ENCODE data around the gene HTN3.
"Not testable (repeated sequence)": the region's sequence is repeated elsewhere in the genome, so short reads cannot be mapped to it uniquely, and the experiment has no call there.

The HTN3 gene
- total RNA-seq, result 0 reads per million in 3 donors

DNA sequence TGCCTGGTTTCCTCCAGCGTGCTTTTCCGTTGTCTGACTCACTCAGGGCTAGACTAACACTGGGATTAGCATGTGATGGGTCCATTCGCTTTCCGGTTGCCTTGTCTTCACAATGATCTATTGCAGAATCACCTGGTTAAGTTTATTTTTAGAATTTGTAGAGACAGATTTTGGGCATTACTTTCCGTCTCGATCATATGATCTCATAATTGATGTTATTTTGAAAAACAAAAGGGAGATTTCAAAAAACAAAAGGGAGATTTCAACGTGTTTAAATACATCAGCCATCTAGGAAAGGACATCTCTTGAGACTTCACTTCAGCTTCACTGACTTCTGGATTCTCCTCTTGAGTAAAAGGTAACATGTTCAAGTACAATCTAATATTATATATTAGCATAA lies at the start of gene HTN3:
Gene HTN3 (plus strand): TSS at position 301 of the 400 bp plus-strand sequence. CDS start 2,282 bp downstream, outside the sequence.
- H3K4me1 ChIP-seq (ENCODE audit: control insufficient read depth, insufficient read depth, low read length, poor library complexity, severe bottlenecking); H3K27me3 ChIP-seq (replicated peaks; ENCODE audit: control insufficient read depth, insufficient read depth, low read length, poor library complexity, severe bottlenecking); H3K36me3 ChIP-seq (ENCODE audit: control insufficient read depth, insufficient read depth, low read length); DNase-seq; H3K27ac ChIP-seq (ENCODE audit: insufficient read depth, low read length, poor library complexity, severe bottlenecking); H3K4me3 ChIP-seq (ENCODE audit: insufficient read depth, low read depth, low read length, poor library complexity, severe bottlenecking); H3K9me3 ChIP-seq (ENCODE audit: control insufficient read depth, low read length): not testable (repeated sequence)

DNA sequence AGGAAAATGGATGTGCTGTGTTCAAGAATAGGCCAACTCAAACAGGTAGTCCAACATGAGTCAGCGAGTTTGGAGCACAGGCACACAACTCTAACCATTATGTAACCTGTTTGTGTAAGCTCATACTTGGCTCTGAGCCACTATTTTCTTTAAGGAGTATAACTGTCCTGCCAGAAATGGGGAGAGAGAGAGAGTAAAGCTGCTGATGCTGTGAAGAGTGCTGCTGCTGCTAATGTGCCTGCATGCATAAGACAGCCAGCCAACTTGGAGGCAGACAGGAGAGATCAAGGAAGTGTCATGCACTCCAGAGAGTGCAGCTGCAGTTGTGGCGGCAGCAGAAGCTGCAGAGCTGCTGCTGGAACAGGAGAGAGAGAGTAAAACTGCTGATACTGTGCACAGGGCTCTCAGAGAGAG lies 44.2 kb upstream of the HTN3 start:
- Histone ChIP-seq H3K4me1 (ENCODE audit: control insufficient read depth, insufficient read depth, low read length, poor library complexity, severe bottlenecking) (no peaks in the 10 kb centered on the region), H3K27me3 (replicated peaks; ENCODE audit: control insufficient read depth, insufficient read depth, low read length, poor library complexity, severe bottlenecking) (no peaks in the 10 kb centered on the region), H3K4me3 (ENCODE audit: insufficient read depth, low read depth, low read length, poor library complexity, severe bottlenecking) (no peak overlapping the region), H3K27ac (ENCODE audit: insufficient read depth, low read length, poor library complexity, severe bottlenecking) (no peak overlapping the region), H3K9me3 (ENCODE audit: control insufficient read depth, low read length) (no peaks in the 10 kb centered on the region), H3K36me3 (ENCODE audit: control insufficient read depth, insufficient read depth, low read length) (no peaks in the 10 kb centered on the region)
- no peak for DNase-seq

DNA sequence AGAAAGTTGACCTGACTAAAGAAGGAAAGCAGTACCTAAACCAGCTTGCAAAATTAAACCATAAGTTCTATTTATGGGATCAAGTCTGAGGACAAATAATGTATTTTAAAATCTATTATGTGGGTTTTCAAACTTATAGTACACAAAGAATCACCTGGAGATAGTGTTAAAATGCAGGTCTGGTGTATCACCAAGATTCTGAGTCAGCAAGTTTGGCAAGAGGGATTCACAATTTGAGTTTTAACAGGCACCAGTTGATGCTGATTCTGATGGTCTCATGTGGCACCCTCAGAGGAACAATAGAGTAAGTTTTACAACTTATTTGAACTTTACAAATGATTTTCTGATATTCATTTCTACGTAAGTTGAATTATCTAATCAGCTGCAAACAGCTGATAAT lies 41.6 kb upstream of the HTN3 start:
- Histone ChIP-seq H3K27ac (ENCODE audit: insufficient read depth, low read length, poor library complexity, severe bottlenecking) (no peak overlapping the region), H3K36me3 (ENCODE audit: control insufficient read depth, insufficient read depth, low read length) (no peaks in the 10 kb centered on the region), H3K27me3 (replicated peaks; ENCODE audit: control insufficient read depth, insufficient read depth, low read length, poor library complexity, severe bottlenecking) (no peaks in the 10 kb centered on the region), H3K9me3 (ENCODE audit: control insufficient read depth, low read length) (no peaks in the 10 kb centered on the region), H3K4me3 (ENCODE audit: insufficient read depth, low read depth, low read length, poor library complexity, severe bottlenecking) (no peak overlapping the region), H3K4me1 (ENCODE audit: control insufficient read depth, insufficient read depth, low read length, poor library complexity, severe bottlenecking) (no peaks in the 10 kb centered on the region)
- DNase-seq, result no peak

DNA sequence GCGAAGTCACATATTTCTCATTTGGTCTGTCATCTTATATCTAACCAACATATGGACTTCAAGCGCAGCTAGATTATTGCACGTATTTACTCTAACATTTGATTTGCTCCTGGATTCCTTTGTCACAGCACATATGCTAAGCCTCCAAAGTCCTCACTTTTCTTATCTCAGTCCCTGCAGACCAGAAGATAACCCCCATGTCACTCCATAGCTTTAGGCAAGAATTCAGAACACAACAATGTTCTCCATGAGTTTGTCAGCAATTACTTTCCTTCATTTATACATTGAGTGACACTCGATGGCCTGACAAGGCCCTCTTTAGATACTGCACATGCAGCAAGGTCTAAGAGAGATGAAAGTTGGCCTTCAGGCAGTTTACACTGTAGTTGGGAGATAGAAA lies 37.2 kb upstream of the HTN3 start:
- Histone ChIP-seq H3K36me3 (ENCODE audit: control insufficient read depth, insufficient read depth, low read length) (no peaks in the 10 kb centered on the region), H3K27me3 (replicated peaks; ENCODE audit: control insufficient read depth, insufficient read depth, low read length, poor library complexity, severe bottlenecking) (no peaks in the 10 kb centered on the region), H3K27ac (ENCODE audit: insufficient read depth, low read length, poor library complexity, severe bottlenecking) (no peak overlapping the region), H3K9me3 (ENCODE audit: control insufficient read depth, low read length) (no peaks in the 10 kb centered on the region), H3K4me3 (ENCODE audit: insufficient read depth, low read depth, low read length, poor library complexity, severe bottlenecking) (no peak overlapping the region), H3K4me1 (ENCODE audit: control insufficient read depth, insufficient read depth, low read length, poor library complexity, severe bottlenecking) (no peaks in the 10 kb centered on the region)
- no peak for DNase-seq

DNA sequence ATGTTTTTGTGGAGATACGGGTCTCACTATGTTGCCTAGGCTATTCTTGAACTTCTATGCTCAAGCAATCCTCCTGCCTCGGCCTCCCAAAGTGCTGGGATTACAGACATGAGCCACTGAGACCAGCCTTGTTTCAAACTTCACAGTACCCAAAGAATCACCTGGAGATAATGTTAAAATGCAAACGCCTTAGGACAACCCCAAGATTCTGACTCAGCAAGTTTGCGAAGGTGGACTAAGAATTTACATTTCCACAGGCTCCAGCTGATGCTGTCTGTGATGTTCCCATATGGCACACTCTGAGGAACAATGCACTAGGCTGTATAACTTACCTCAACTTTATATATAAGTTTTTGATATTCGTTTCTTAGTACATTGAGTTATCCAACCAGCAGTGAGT lies 33.5 kb upstream of the HTN3 start:
- H3K9me3 ChIP-seq (ENCODE audit: control insufficient read depth, low read length), result no peaks in the 10 kb centered on the region
- H3K27ac ChIP-seq (ENCODE audit: insufficient read depth, low read length, poor library complexity, severe bottlenecking), result no peak overlapping the region
- no peaks in the 10 kb centered on the region for H3K36me3 ChIP-seq (ENCODE audit: control insufficient read depth, insufficient read depth, low read length)
- no peaks in the 10 kb centered on the region for H3K4me1 ChIP-seq (ENCODE audit: control insufficient read depth, insufficient read depth, low read length, poor library complexity, severe bottlenecking)
- DNase-seq, result no peak
- no peaks in the 10 kb centered on the region for H3K27me3 ChIP-seq (replicated peaks; ENCODE audit: control insufficient read depth, insufficient read depth, low read length, poor library complexity, severe bottlenecking)
- H3K4me3 ChIP-seq (ENCODE audit: insufficient read depth, low read depth, low read length, poor library complexity, severe bottlenecking), result no peak overlapping the region

DNA sequence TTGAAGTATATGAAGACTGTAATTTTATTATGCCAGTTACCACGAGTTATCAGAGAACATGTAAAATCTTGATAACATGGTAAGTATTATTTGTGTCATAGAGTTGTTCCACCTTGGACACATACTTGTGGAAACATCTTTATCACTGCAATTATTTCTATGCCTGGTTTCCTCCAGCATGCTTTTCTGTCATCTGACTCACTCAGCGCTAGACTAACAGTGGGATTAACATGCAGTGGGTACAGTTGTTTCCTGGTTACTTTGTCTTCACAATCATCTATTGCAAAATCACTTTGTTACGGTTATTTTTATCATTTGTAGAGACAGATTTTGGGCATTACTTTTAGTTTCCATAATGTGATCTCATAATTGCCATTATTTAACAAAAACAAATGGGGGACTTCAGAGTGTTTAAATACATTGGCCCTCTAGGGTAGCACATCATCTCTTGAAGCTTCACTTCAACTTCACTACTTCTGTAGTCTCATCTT lies 32.7 kb upstream of the HTN3 start, which contains the start of gene STATH:
Gene STATH (plus strand): TSS at position 441 of the 491 bp plus-strand sequence. CDS start 2,472 bp downstream, outside the sequence.
- no peak within 1 kb of the TSS for H3K4me3 ChIP-seq (ENCODE audit: insufficient read depth, low read depth, low read length, poor library complexity, severe bottlenecking)
- H3K27ac ChIP-seq (ENCODE audit: insufficient read depth, low read length, poor library complexity, severe bottlenecking), result no peak within 1 kb of the TSS
- H3K27me3 ChIP-seq (replicated peaks; ENCODE audit: control insufficient read depth, insufficient read depth, low read length, poor library complexity, severe bottlenecking), result no peaks in the 10 kb centered on the region
- H3K4me1 ChIP-seq (ENCODE audit: control insufficient read depth, insufficient read depth, low read length, poor library complexity, severe bottlenecking), result no peaks in the 10 kb centered on the region
- no peaks in the 10 kb centered on the region for H3K9me3 ChIP-seq (ENCODE audit: control insufficient read depth, low read length)
- H3K36me3 ChIP-seq (ENCODE audit: control insufficient read depth, insufficient read depth, low read length), result no peaks in the 10 kb centered on the region
- no peak for DNase-seq

DNA sequence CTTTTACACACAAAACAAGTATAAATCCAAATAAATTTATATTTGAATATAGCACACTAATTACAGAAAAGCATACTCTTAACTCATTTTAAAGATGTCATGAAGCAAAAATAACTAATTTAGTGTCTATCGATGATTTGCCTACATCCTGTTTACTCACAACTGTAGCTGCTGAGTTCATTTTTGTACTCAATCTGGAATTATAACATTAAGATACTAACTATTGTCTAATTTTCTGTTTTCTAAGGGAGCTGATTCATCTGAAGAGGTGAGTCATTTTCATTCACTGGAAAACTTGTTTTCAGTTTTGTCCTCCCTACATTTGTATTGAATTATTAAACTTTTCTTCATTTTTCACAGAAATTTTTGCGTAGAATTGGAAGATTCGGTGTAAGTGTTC lies 28.8 kb upstream of the HTN3 start:
- no peaks in the 10 kb centered on the region for H3K36me3 ChIP-seq (ENCODE audit: control insufficient read depth, insufficient read depth, low read length)
- H3K4me1 ChIP-seq (ENCODE audit: control insufficient read depth, insufficient read depth, low read length, poor library complexity, severe bottlenecking), result no peaks in the 10 kb centered on the region
- no peaks in the 10 kb centered on the region for H3K9me3 ChIP-seq (ENCODE audit: control insufficient read depth, low read length)
- H3K27ac ChIP-seq (ENCODE audit: insufficient read depth, low read length, poor library complexity, severe bottlenecking), result no peak overlapping the region
- DNase-seq, result no peak
- no peaks in the 10 kb centered on the region for H3K27me3 ChIP-seq (replicated peaks; ENCODE audit: control insufficient read depth, insufficient read depth, low read length, poor library complexity, severe bottlenecking)
- H3K4me3 ChIP-seq (ENCODE audit: insufficient read depth, low read depth, low read length, poor library complexity, severe bottlenecking), result no peak overlapping the region

DNA sequence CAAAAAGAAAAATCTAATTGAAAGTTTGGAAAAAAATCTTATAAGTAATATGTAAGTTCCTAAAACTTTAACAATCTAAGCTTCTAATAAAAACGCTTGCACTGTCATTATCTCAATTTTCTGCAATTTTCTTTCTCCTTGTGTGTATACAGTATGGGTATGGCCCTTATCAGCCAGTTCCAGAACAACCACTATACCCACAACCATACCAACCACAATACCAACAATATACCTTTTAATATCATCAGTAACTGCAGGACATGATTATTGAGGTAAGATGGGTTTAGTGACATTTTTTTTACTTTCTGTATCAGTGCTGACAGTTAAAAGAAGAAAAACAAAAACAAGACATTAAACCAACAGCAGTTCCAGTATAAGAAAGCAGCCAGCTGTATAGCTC lies 27.5 kb upstream of the HTN3 start:
- Histone ChIP-seq H3K4me1 (ENCODE audit: control insufficient read depth, insufficient read depth, low read length, poor library complexity, severe bottlenecking) (no peaks in the 10 kb centered on the region), H3K9me3 (ENCODE audit: control insufficient read depth, low read length) (no peaks in the 10 kb centered on the region), H3K27me3 (replicated peaks; ENCODE audit: control insufficient read depth, insufficient read depth, low read length, poor library complexity, severe bottlenecking) (no peaks in the 10 kb centered on the region), H3K27ac (ENCODE audit: insufficient read depth, low read length, poor library complexity, severe bottlenecking) (no peak overlapping the region), H3K36me3 (ENCODE audit: control insufficient read depth, insufficient read depth, low read length) (no peaks in the 10 kb centered on the region), H3K4me3 (ENCODE audit: insufficient read depth, low read depth, low read length, poor library complexity, severe bottlenecking) (no peak overlapping the region)
- no peak for DNase-seq

DNA sequence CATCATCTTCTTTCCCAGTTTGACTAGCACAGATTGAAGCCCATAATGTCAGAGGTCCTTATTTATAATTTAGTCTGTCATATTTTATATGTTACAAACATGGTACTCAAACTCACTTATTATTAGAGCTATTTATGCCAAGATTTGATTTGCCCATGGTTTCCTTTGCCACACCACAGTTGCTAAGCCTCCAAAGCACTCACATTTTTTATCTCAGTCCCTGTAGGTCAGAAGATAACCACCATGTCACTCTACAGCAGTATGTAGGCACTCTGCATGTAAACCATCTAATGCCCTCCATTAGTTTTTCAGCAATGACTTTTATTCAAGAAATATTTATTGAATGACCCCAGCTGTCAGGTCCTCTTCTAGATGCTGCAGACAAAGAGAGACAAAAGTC lies 25.8 kb upstream of the HTN3 start:
- Histone ChIP-seq H3K27ac (ENCODE audit: insufficient read depth, low read length, poor library complexity, severe bottlenecking) (no peak overlapping the region), H3K9me3 (ENCODE audit: control insufficient read depth, low read length) (no peaks in the 10 kb centered on the region), H3K36me3 (ENCODE audit: control insufficient read depth, insufficient read depth, low read length) (no peaks in the 10 kb centered on the region), H3K4me1 (ENCODE audit: control insufficient read depth, insufficient read depth, low read length, poor library complexity, severe bottlenecking) (no peaks in the 10 kb centered on the region), H3K27me3 (replicated peaks; ENCODE audit: control insufficient read depth, insufficient read depth, low read length, poor library complexity, severe bottlenecking) (no peaks in the 10 kb centered on the region), H3K4me3 (ENCODE audit: insufficient read depth, low read depth, low read length, poor library complexity, severe bottlenecking) (no peak overlapping the region)
- no peak for DNase-seq

DNA sequence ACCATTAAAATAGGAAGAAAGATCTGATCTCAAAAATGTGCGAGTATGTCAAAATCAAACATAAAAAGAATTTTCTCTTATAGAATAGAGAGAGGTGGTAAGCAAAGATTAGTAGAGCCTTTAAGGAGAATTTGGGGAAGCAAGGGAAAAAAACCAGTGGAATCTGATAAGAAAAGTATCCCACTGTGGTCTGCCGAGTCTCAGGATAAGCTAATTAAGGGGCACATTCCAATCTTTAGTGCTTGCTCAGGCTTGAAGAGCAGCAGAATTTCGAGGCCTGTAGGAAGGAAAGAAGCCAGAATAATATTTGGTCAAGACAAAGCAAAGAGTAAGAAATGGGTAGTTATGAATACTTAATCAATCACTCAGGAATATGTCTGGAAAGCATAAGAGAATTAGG lies 19.5 kb upstream of the HTN3 start:
- no peak for DNase-seq
- H3K4me1 ChIP-seq (ENCODE audit: control insufficient read depth, insufficient read depth, low read length, poor library complexity, severe bottlenecking), result no peaks in the 10 kb centered on the region
- no peaks in the 10 kb centered on the region for H3K27me3 ChIP-seq (replicated peaks; ENCODE audit: control insufficient read depth, insufficient read depth, low read length, poor library complexity, severe bottlenecking)
- no peak overlapping the region for H3K27ac ChIP-seq (ENCODE audit: insufficient read depth, low read length, poor library complexity, severe bottlenecking)
- H3K9me3 ChIP-seq (ENCODE audit: control insufficient read depth, low read length), result no peaks in the 10 kb centered on the region
- H3K36me3 ChIP-seq (ENCODE audit: control insufficient read depth, insufficient read depth, low read length), result no peaks in the 10 kb centered on the region
- no peak overlapping the region for H3K4me3 ChIP-seq (ENCODE audit: insufficient read depth, low read depth, low read length, poor library complexity, severe bottlenecking)

DNA sequence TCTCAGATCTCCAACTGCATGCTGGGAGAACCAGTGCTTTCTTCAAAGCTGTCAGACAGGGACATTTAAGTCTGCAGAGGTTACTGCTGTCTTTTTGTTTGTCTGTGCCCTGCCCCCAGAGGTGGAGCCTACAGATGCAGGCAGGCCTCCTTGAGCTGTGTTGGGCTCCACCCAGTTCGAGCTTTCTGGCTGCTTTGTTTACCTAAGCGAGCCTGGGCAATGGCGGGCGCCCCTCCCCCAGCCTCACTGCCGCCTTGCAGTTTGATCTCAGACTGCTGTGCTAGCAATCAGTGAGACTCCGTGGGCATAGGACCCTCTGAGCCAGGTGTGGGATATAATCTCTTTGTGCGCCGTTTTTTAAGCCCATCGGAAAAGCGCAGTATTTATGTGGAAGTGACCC lies 9.3 kb upstream of the HTN3 start:
- DNase-seq; H3K9me3 ChIP-seq (ENCODE audit: control insufficient read depth, low read length): not testable (repeated sequence)

More for the DNA sequence above, 9.3 kb upstream of the HTN3 start:
- not testable (repeated sequence) for H3K27me3 ChIP-seq (replicated peaks; ENCODE audit: control insufficient read depth, insufficient read depth, low read length, poor library complexity, severe bottlenecking); H3K36me3 ChIP-seq (ENCODE audit: control insufficient read depth, insufficient read depth, low read length); H3K4me3 ChIP-seq (ENCODE audit: insufficient read depth, low read depth, low read length, poor library complexity, severe bottlenecking); H3K4me1 ChIP-seq (ENCODE audit: control insufficient read depth, insufficient read depth, low read length, poor library complexity, severe bottlenecking); H3K27ac ChIP-seq (ENCODE audit: insufficient read depth, low read length, poor library complexity, severe bottlenecking)
